22Rv1 (cell line): ENCODE data around the gene PLXNB2.

Experiments
- H3K27ac ChIP-seq: fragments of 450-650 bp; 2 replicates; pipeline ENCODE4 v1.5.1; 2017
- CTCF ChIP-seq: fragments of 450-650 bp; IDR thresholded peaks from 2 replicates; pipeline ENCODE4 v1.5.1; 2017; ENCODE audit warnings: mild to moderate bottlenecking
- ZFX ChIP-seq: fragments of 450-650 bp; IDR thresholded peaks from 2 replicates; pipeline ENCODE4 v1.6.1; 2017; ENCODE audit warnings: antibody characterized with exemption, borderline replicate concordance

The PLXNB2 gene

GRCh38 chr22:50313600-50313999 is 6.2 kb upstream of the PLXNB2 start:
- no peak for TF ChIP-seq CTCF
- no peak for TF ChIP-seq ZFX
- H3K27ac ChIP-seq = no peak overlapping the region

- no peak for TF ChIP-seq ZFX
- TF ChIP-seq CTCF = no peak
- H3K27ac ChIP-seq = no peak overlapping the region
Observed at GRCh38 chr22:50313021-50313420, 5.6 kb upstream of the PLXNB2 start.

GRCh38 chr22:50312371-50312770 is 4.9 kb upstream of the PLXNB2 start:
- H3K27ac ChIP-seq = no peak overlapping the region
- no peak for TF ChIP-seq CTCF
- TF ChIP-seq ZFX = no peak

GRCh38 chr22:50311606-50312351 is 4.3 kb upstream of the PLXNB2 start:
- no peak overlapping the region for H3K27ac ChIP-seq
- TF ChIP-seq CTCF = no peak
- TF ChIP-seq ZFX = no peak

GRCh38 chr22:50310949-50311444 is 3.6 kb upstream of the PLXNB2 start:
- no peak for TF ChIP-seq CTCF
- TF ChIP-seq ZFX = no peak
- no peak overlapping the region for H3K27ac ChIP-seq

- TF ChIP-seq ZFX = no peak
- TF ChIP-seq CTCF = no peak
- no peak overlapping the region for H3K27ac ChIP-seq
Observed at GRCh38 chr22:50310031-50310722, 2.7 kb upstream of the PLXNB2 start.

- peak overlapping the region; percentile 60; the same call in 1 of the 2 replicates for H3K27ac ChIP-seq
- TF ChIP-seq CTCF (no peak), ZFX (no peak)
Observed at GRCh38 chr22:50309601-50309991, 2.1 kb upstream of the PLXNB2 start.
